Small intestine (tissue), 7 donors: ENCODE measurements around the gene ATAD5. TPM values are rescaled to one million over a fixed set of nuclear protein-coding genes. Genes with fewer than 3 reads are reported as not detected.

Source experiments
- DNase-seq, 2 donors: peaks; one replicate each; pipeline versions ENCODE4 v3.0.0 to v3.0.0-alpha.2; 2013
- FAIRE-seq: peaks from 2 replicates; lab custom pipeline; 2012; peaks lifted over from hg19 to GRCh38; lab: Jason Lieb, UNC
- H3K27ac ChIP-seq, 3 donors: one replicate each; pipeline ENCODE4 v1.5.1; 2013; ENCODE audit warnings: low read length in 2 of 3, mild to moderate bottlenecking in 2 of 3, control low read depth in 1 of 3, inconsistent platforms in 1 of 3, low read depth in 1 of 3, moderate library complexity in 1 of 3
- H3K27me3 ChIP-seq, 3 donors: one replicate each; pipeline ENCODE4 v1.6.1; 2013; ENCODE audit warnings: low read length in 3 of 3, inconsistent platforms in 1 of 3; ENCODE audit not compliant: control insufficient read depth in 3 of 3, insufficient read depth in 3 of 3
- H3K36me3 ChIP-seq, 3 donors: one replicate each; pipeline ENCODE4 v1.6.1; 2013; ENCODE audit warnings: low read length in 3 of 3, inconsistent platforms in 1 of 3, low read depth in 1 of 3, mild to moderate bottlenecking in 1 of 3, moderate library complexity in 1 of 3; ENCODE audit not compliant: control insufficient read depth in 3 of 3, insufficient read depth in 2 of 3
- H3K4me1 ChIP-seq, 3 donors: one replicate each; pipeline ENCODE4 v1.6.1; 2013; ENCODE audit warnings: low read length in 2 of 3, inconsistent platforms in 1 of 3, low read depth in 1 of 3, mild to moderate bottlenecking in 1 of 3, moderate library complexity in 1 of 3; ENCODE audit not compliant: control insufficient read depth in 3 of 3, insufficient read depth in 2 of 3
- H3K4me3 ChIP-seq, 3 donors: one replicate each; pipeline ENCODE4 v1.5.1; 2013; ENCODE audit warnings: low read length in 3 of 3, control low read depth in 1 of 3, inconsistent platforms in 1 of 3, low read depth in 1 of 3, mild to moderate bottlenecking in 1 of 3, moderate library complexity in 1 of 3
- H3K9me3 ChIP-seq, 2 donors: one replicate each; pipeline ENCODE4 v1.6.1; 2013; ENCODE audit warnings: low read depth in 1 of 2, low read length in 1 of 2; ENCODE audit not compliant: control insufficient read depth in 2 of 2, insufficient read depth in 1 of 2
- WGBS, 3 donors: extraction: QIAGEN DNeasy Blood & Tissue Kit; methylation state at CpG; one replicate each; pipeline ENCODE4 v1.1.7; 2013; 5-methylcytosine and 5-hydroxymethylcytosine counted together
- polyA plus RNA-seq, 4 donors: library from polyadenylated mRNA; stranded (reverse) in 3 of 4; unstranded in 1 of 4; fragments of 200-250 nt in 3 of 4; fragments of 120-200 nt in 1 of 4; gene quantifications; one replicate each; pipeline versions ENCODE4 v1.2.1 to v1.2.3, GENCODE V29; 2013
- donor health status: healthy with polysubstance abuse.
- donor health status: control.
- donor health status: control.
- donor health status: Bipolar disorder and iron deficiency.
- donor health status: healthy.

Gene ATAD5
- polyA plus RNA-seq, 4 donors, result 0.22 to 4.9 (median 0.82) TPM

GRCh38 chr17:30858556-30859250, 26.9 kb downstream of the ATAD5 start:
- Histone ChIP-seq H3K36me3 (peaks cover 0 to 34% (median 0%) of the 10 kb centered on the region in 3 donors), H3K4me3 (no peak overlapping the region), H3K9me3 (no peaks in the 10 kb centered on the region), H3K27me3 (no peaks in the 10 kb centered on the region), H3K27ac (no peak overlapping the region), H3K4me1 (no peaks in the 10 kb centered on the region)
- no peak for FAIRE-seq
- no peak for DNase-seq
- 92 to 94% (median 93%) methylated on average over 9 of the region's 9 CpGs for WGBS, 3 donors

- Histone ChIP-seq H3K4me3 (no peak overlapping the region), H3K27ac (no peak overlapping the region), H3K4me1 (no peaks in the 10 kb centered on the region), H3K36me3 (peaks cover 0 to 23% (median 3%) of the 10 kb centered on the region in 3 donors), H3K9me3 (no peaks in the 10 kb centered on the region), H3K27me3 (no peaks in the 10 kb centered on the region)
- WGBS, 3 donors, result 98 to 100% (median 100%) methylated on average over 1 of the region's 1 CpG
- FAIRE-seq (no peak), DNase-seq (no peak)
Observed at GRCh38 chr17:30864636-30865035, 32.9 kb downstream of the ATAD5 start.

GRCh38 chr17:30869005-30869404, 37.2 kb downstream of the ATAD5 start:
- 95 to 98% (median 95%) methylated on average over 6 of the region's 6 CpGs for WGBS, 3 donors
- Histone ChIP-seq H3K4me3 (no peak overlapping the region), H3K36me3 (peaks cover 0 to 18% (median 3%) of the 10 kb centered on the region in 3 donors), H3K4me1 (no peaks in the 10 kb centered on the region), H3K27me3 (no peaks in the 10 kb centered on the region), H3K9me3 (no peaks in the 10 kb centered on the region), H3K27ac (no peak overlapping the region)
- FAIRE-seq, result no peak
- no peak for DNase-seq

- no peak for FAIRE-seq
- no peak overlapping the region for H3K4me3 ChIP-seq
- 96 to 98% (median 97%) methylated on average over 5 of the region's 5 CpGs for WGBS, 3 donors
Observed at GRCh38 chr17:30886187-30886586, 54.4 kb downstream of the ATAD5 start.

GRCh38 chr17:30894236-30894635, 62.5 kb downstream of the ATAD5 start:
- no peaks in the 10 kb centered on the region for H3K9me3 ChIP-seq
- H3K4me3 ChIP-seq, result no peak overlapping the region
- no peaks in the 10 kb centered on the region for H3K27me3 ChIP-seq
- H3K4me1 ChIP-seq, result no peaks in the 10 kb centered on the region
- 96 to 97% (median 96%) methylated on average over 3 of the region's 3 CpGs for WGBS, 3 donors
- H3K36me3 ChIP-seq, result peaks cover 0 to 30% (median 0%) of the 10 kb centered on the region in 3 donors
- no peak for FAIRE-seq
- no peak overlapping the region for H3K27ac ChIP-seq
- DNase-seq, result no peak

More at GRCh38 chr17:30886187-30886586, 54.4 kb downstream of the ATAD5 start:
- Histone ChIP-seq H3K4me1 (no peaks in the 10 kb centered on the region), H3K9me3 (no peaks in the 10 kb centered on the region), H3K27me3 (no peaks in the 10 kb centered on the region), H3K36me3 (peaks cover 0 to 18% (median 6%) of the 10 kb centered on the region in 3 donors), H3K27ac (no peak overlapping the region)
- DNase-seq, result no peak

GRCh38 chr17:30897311-30897710, 65.5 kb downstream of the ATAD5 start:
- H3K27me3 ChIP-seq, result no peaks in the 10 kb centered on the region
- FAIRE-seq (no peak), DNase-seq (no peak)
- peaks cover 0 to 25% (median 2%) of the 10 kb centered on the region in 3 donors for H3K36me3 ChIP-seq
- WGBS, 3 donors, result 91 to 99% (median 94%) methylated on average over 5 of the region's 5 CpGs
- no peak overlapping the region for H3K27ac ChIP-seq
- H3K9me3 ChIP-seq, result no peaks in the 10 kb centered on the region
- H3K4me1 ChIP-seq, result no peaks in the 10 kb centered on the region
- H3K4me3 ChIP-seq, result no peak overlapping the region

- Histone ChIP-seq H3K27me3 (no peaks in the 10 kb centered on the region), H3K36me3 (peaks cover 2 to 3% (median 3%) of the 10 kb centered on the region in 3 donors), H3K27ac (peak overlapping the region; percentile 90 to 92 (median 91)), H3K4me1 (peaks cover 0 to 6% (median 2%) of the 10 kb centered on the region in 3 donors), H3K4me3 (peak overlapping the region; percentile 63 to 95 (median 77)), H3K9me3 (no peaks in the 10 kb centered on the region)
- peak in 1 of 2 donors; percentile 89 for DNase-seq
- no peak for FAIRE-seq
- WGBS, 3 donors, result 0 to 1% (median 0%) methylated on average over 11 of the region's 11 CpGs
Observed at GRCh38 chr17:30905742-30906100, 74.0 kb downstream of the ATAD5 start.

- Histone ChIP-seq H3K27me3 (no peaks in the 10 kb centered on the region), H3K9me3 (no peaks in the 10 kb centered on the region), H3K4me1 (peaks cover 0 to 6% (median 2%) of the 10 kb centered on the region in 3 donors), H3K4me3 (peak within 1 kb of the TSS; percentile 63 to 95 (median 77)), H3K27ac (peak within 1 kb of the TSS; percentile 90 to 92 (median 91)), H3K36me3 (peaks cover 2 to 3% (median 3%) of the 10 kb centered on the region in 3 donors)
- WGBS, 3 donors, result 0% methylated on average over 44 to 47 of the region's 47 CpGs
- FAIRE-seq, result no peak
- DNase-seq, result peak; percentile 90 to 96
Observed at GRCh38 chr17:30906101-30906911, 74.5 kb downstream of the ATAD5 start, which contains the start of gene TEFM. TSS of gene TEFM (minus strand) at chr17:30906238. CDS start at chr17:30906198, 40 bp downstream.
